H9 (cell line): ENCODE data around the gene SLC9A9. TPM values are rescaled to one million over a fixed set of nuclear protein-coding genes. Genes with fewer than 3 reads are reported as not detected.

ENCODE experiments used
- DNase-seq: peaks from one replicate; pipeline ENCODE4 v3.0.0-alpha.2; 2017
- H2AFZ ChIP-seq: one replicate; pipeline ENCODE4 v1.6.1; 2013; ENCODE audit warnings: mild to moderate bottlenecking, low read length, control low read depth, moderate library complexity
- H2AK5ac ChIP-seq: 2 replicates; pipeline ENCODE4 v1.6.1; 2013; ENCODE audit warnings: low read length, control low read depth, mixed read lengths; ENCODE audit not compliant: insufficient read length
- H2BK120ac ChIP-seq: one replicate; pipeline ENCODE4 v1.6.1; 2013; ENCODE audit warnings: low read depth, mild to moderate bottlenecking, low read length, control low read depth, inconsistent platforms; ENCODE audit not compliant: poor library complexity, severe bottlenecking
- H2BK12ac ChIP-seq: 2 replicates; pipeline ENCODE4 v1.6.1; 2013; ENCODE audit warnings: low read length, control low read depth, mixed read lengths, low read depth; ENCODE audit not compliant: insufficient read length
- H2BK15ac ChIP-seq: 2 replicates; pipeline ENCODE4 v1.6.1; 2013; ENCODE audit warnings: low read depth, low read length, control low read depth
- H2BK20ac ChIP-seq: one replicate; pipeline ENCODE4 v1.6.1; 2013; ENCODE audit warnings: low read depth, mild to moderate bottlenecking, low read length, control low read depth, inconsistent platforms; ENCODE audit not compliant: poor library complexity, severe bottlenecking
- H2BK5ac ChIP-seq: 2 replicates; pipeline ENCODE4 v1.6.1; 2013; ENCODE audit warnings: low read length, control low read depth, mixed read lengths; ENCODE audit not compliant: insufficient read length
- H3K14ac ChIP-seq: 2 replicates; pipeline ENCODE4 v1.6.1; 2013; ENCODE audit warnings: low read length, control low read depth; ENCODE audit not compliant: insufficient read depth
- H3K18ac ChIP-seq: 2 replicates; pipeline ENCODE4 v1.6.1; 2013; ENCODE audit warnings: low read depth, mild to moderate bottlenecking, mixed read lengths, low read length, control low read depth; ENCODE audit not compliant: insufficient read length
- H3K23ac ChIP-seq: 2 replicates; pipeline ENCODE4 v1.6.1; 2013; ENCODE audit warnings: low read length, control low read depth, mixed read lengths, low read depth; ENCODE audit not compliant: insufficient read length
- H3K23me2 ChIP-seq: 2 replicates; pipeline ENCODE4 v1.6.1; 2013; ENCODE audit warnings: low read depth, mild to moderate bottlenecking, mixed read lengths, low read length, control low read depth; ENCODE audit not compliant: insufficient read length, poor library complexity, severe bottlenecking
- H3K27ac ChIP-seq: 2 replicates; pipeline ENCODE4 v1.5.1; 2013; ENCODE audit warnings: low read length, control low read depth, mixed read lengths, low read depth; ENCODE audit not compliant: insufficient read length
- H3K27me3 ChIP-seq: 2 replicates; pipeline ENCODE4 v1.6.1; 2013; ENCODE audit warnings: low read length, control low read depth, inconsistent platforms; ENCODE audit not compliant: insufficient read depth
- H3K4ac ChIP-seq: 2 replicates; pipeline ENCODE4 v1.6.1; 2013; ENCODE audit warnings: low read depth, mild to moderate bottlenecking, control low read depth, inconsistent platforms, low read length, moderate library complexity
- H3K4me1 ChIP-seq: 2 replicates; pipeline ENCODE4 v1.6.1; 2013; ENCODE audit warnings: low read length, control low read depth, inconsistent platforms; ENCODE audit not compliant: insufficient read depth
- H3K4me2 ChIP-seq: 2 replicates; pipeline ENCODE4 v1.6.1; 2013; ENCODE audit warnings: low read length, control low read depth, mixed read lengths; ENCODE audit not compliant: insufficient read length, insufficient read depth
- H3K56ac ChIP-seq: 2 replicates; pipeline ENCODE4 v1.6.1; 2013; ENCODE audit warnings: low read depth, mild to moderate bottlenecking, mixed read lengths, low read length, control low read depth; ENCODE audit not compliant: insufficient read length
- H3K79me1 ChIP-seq: 2 replicates; pipeline ENCODE4 v1.6.1; 2013; ENCODE audit warnings: low read depth, mild to moderate bottlenecking, moderate library complexity, low read length, control low read depth, inconsistent platforms; ENCODE audit not compliant: insufficient read depth, poor library complexity, severe bottlenecking
- H3K79me2 ChIP-seq: 2 replicates; pipeline ENCODE4 v1.6.1; 2013; ENCODE audit warnings: low read length, control low read depth, inconsistent platforms; ENCODE audit not compliant: insufficient read depth
- H3K9ac ChIP-seq: 2 replicates; pipeline ENCODE4 v1.6.1; 2013; ENCODE audit warnings: low read length, control low read depth, mixed read lengths; ENCODE audit not compliant: insufficient read length; ENCODE audit errors: extremely low read depth
- H3K9me3 ChIP-seq: one replicate; pipeline ENCODE4 v1.6.1; 2013; ENCODE audit warnings: low read depth, low read length, inconsistent platforms; ENCODE audit not compliant: control insufficient read depth
- H3T11ph ChIP-seq: one replicate; pipeline ENCODE4 v1.6.1; 2013; ENCODE audit warnings: mild to moderate bottlenecking, low read length, control low read depth, inconsistent platforms
- H4K20me1 ChIP-seq: one replicate; pipeline ENCODE4 v1.6.1; 2013; ENCODE audit not compliant: control insufficient read depth, insufficient read length, insufficient read depth
- H4K5ac ChIP-seq: 2 replicates; pipeline ENCODE4 v1.6.1; 2013; ENCODE audit warnings: low read depth, mild to moderate bottlenecking, mixed read lengths, low read length, control low read depth; ENCODE audit not compliant: insufficient read length
- H4K8ac ChIP-seq: replicated peaks from 2 replicates; pipeline ENCODE4 v1.6.1; 2013; ENCODE audit warnings: low read length, control low read depth, mixed read lengths, low read depth; ENCODE audit not compliant: insufficient read length
- H4K91ac ChIP-seq: 2 replicates; pipeline ENCODE4 v1.6.1; 2013; ENCODE audit warnings: low read depth, mild to moderate bottlenecking, moderate library complexity, mixed read lengths, low read length, control low read depth; ENCODE audit not compliant: insufficient read length
- H3K27ac Mint-ChIP-seq, 3 experiments: 2 replicates in 2 of 3; 3 replicates in 1 of 3; pipeline ENCODE4 v1.8.0; 2020 to 2021; ENCODE audit warnings: mixed read lengths in 3 of 3, mild to moderate bottlenecking in 1 of 3, moderate library complexity in 1 of 3
- H3K27me3 Mint-ChIP-seq: 2 replicates; pipeline ENCODE4 v1.8.0; 2021; ENCODE audit warnings: low read depth, mild to moderate bottlenecking, moderate library complexity, mixed read lengths
- H3K36me3 Mint-ChIP-seq, 3 experiments: 2 replicates in 2 of 3; 3 replicates in 1 of 3; pipeline ENCODE4 v1.8.0; 2020 to 2021; ENCODE audit warnings: low read depth in 3 of 3, mixed read lengths in 3 of 3; ENCODE audit not compliant: insufficient read depth in 1 of 3
- H3K4me1 Mint-ChIP-seq, 2 experiments: 2 replicates each; pipeline ENCODE4 v1.8.0; 2020; ENCODE audit warnings: mixed read lengths in 2 of 2
- H3K4me3 Mint-ChIP-seq, 2 experiments: 2 replicates in 1 of 2; 3 replicates in 1 of 2; pipeline ENCODE4 v1.8.0; 2020 to 2021; ENCODE audit warnings: mild to moderate bottlenecking in 2 of 2, mixed read lengths in 2 of 2, moderate library complexity in 1 of 2
- H3K9me3 Mint-ChIP-seq, 2 experiments: 2 replicates in 1 of 2; 3 replicates in 1 of 2; pipeline ENCODE4 v1.8.0; 2020; ENCODE audit warnings: mild to moderate bottlenecking in 2 of 2, mixed read lengths in 2 of 2, moderate library complexity in 1 of 2
- CTCF ChIP-seq: fragments of 200-600 bp; sonication (generic); conservative IDR thresholded peaks from 3 replicates; pipeline ENCODE4 v1.8.0; 2021; ENCODE audit warnings: antibody characterized with exemption, mild to moderate bottlenecking
- WGBS: extraction: QIAGEN DNeasy Blood & Tissue Kit; methylation state at CpG from one replicate; pipeline ENCODE4 v1.1.7; 2013; ENCODE audit warnings: missing lambda C conversion rate, low lambda C conversion rate, mixed read lengths; ENCODE audit not compliant: insufficient read length; ENCODE audit errors: extremely low coverage; 5-methylcytosine and 5-hydroxymethylcytosine counted together
- total RNA-seq: library from RNA; stranded (reverse); gene quantifications from 2 replicates; pipeline ENCODE4 v1.2.1, GENCODE V29; 2021

The SLC9A9 gene
- total RNA-seq, 1 experiment from 2014 or later, result 0.35 TPM

- Mint-ChIP-seq H3K27ac (no peak overlapping the region), H3K27me3 (no peaks in the 10 kb centered on the region; the same call in 1 of the 2 replicates), H3K4me3 (no peak overlapping the region), H3K4me1 (peaks cover 4 to 6% of the 10 kb centered on the region in 2 experiments; a peak in 3 of 4 replicates), H3K36me3 (no peaks in the 10 kb centered on the region), H3K9me3 (no peaks in the 10 kb centered on the region)
- Histone ChIP-seq H3K23ac (no peak overlapping the region), H3K9me3 (no peaks in the 10 kb centered on the region), H2AFZ (no peak overlapping the region), H3K79me1 (no peaks in the 10 kb centered on the region), H2BK12ac (no peak overlapping the region), H3K9ac (no peak overlapping the region), H4K8ac (no peak overlapping the region), H3K18ac (no peak overlapping the region), H3K56ac (no peak overlapping the region), H3T11ph (no peak overlapping the region), H3K27me3 (no peaks in the 10 kb centered on the region), H3K14ac (no peak overlapping the region), H4K20me1 (no peaks in the 10 kb centered on the region), H2BK15ac (no peak overlapping the region), H3K79me2 (no peaks in the 10 kb centered on the region), H4K5ac (no peak overlapping the region), H4K91ac (no peak overlapping the region), H3K23me2 (no peaks in the 10 kb centered on the region), H2AK5ac (no peak overlapping the region), H2BK120ac (no peak overlapping the region), H2BK5ac (no peak overlapping the region), H3K4me1 (no peaks in the 10 kb centered on the region), H2BK20ac (no peak overlapping the region), H3K27ac (no peak overlapping the region), H3K4me2 (no peak overlapping the region), H3K4ac (no peak overlapping the region)
- no peak for TF ChIP-seq CTCF
- DNase-seq, result no peak
- no CpG with 5 or more reads among the region's 3 CpGs for WGBS
These were observed 257.6 kb downstream of the SLC9A9 start for GRCh38 chr3:143590660-143591059.
